RWPE2 (cell line): ENCODE results near the gene RIMKLB.
"Not testable (repeated sequence)": the region's sequence is repeated elsewhere in the genome, so short reads cannot be mapped to it uniquely, and the experiment has no call there.

Experiments
- ATAC-seq: fragments of 200-7000 bp; cut with Tn5 transposase; 3 replicates; pipeline ENCODE4 v1.9.1; 2021; ENCODE audit warnings: low read depth
- DNase-seq: peaks from one replicate; pipeline ENCODE4 v3.0.0-alpha.2; 2020; ENCODE audit warnings: low spot score
- H3K27ac ChIP-seq: fragments of 450-650 bp; 2 replicates; pipeline ENCODE4 v1.5.1; 2017; ENCODE audit warnings: mild to moderate bottlenecking; ENCODE audit not compliant: poor library complexity, severe bottlenecking
- H3K27me3 ChIP-seq: fragments of 250-450 bp; sonication (Bioruptor Pico); 2 replicates; pipeline ENCODE4 v1.5.1; 2021; ENCODE audit warnings: mild to moderate bottlenecking, moderate library complexity; ENCODE audit not compliant: insufficient read depth, poor library complexity, severe bottlenecking
- H3K36me3 ChIP-seq: fragments of 250-450 bp; sonication (Bioruptor Pico); 2 replicates; pipeline ENCODE4 v1.5.1; 2020; ENCODE audit warnings: low read depth, mild to moderate bottlenecking, moderate library complexity
- H3K4me1 ChIP-seq: fragments of 250-450 bp; sonication (Bioruptor Pico); 2 replicates; pipeline ENCODE4 v1.5.1; 2021; ENCODE audit warnings: mild to moderate bottlenecking, moderate library complexity; ENCODE audit not compliant: insufficient read depth, poor library complexity, severe bottlenecking
- H3K4me3 ChIP-seq: fragments of 250-450 bp; sonication (Bioruptor Pico); 2 replicates; pipeline ENCODE4 v1.5.1; 2021; ENCODE audit warnings: mild to moderate bottlenecking, moderate library complexity; ENCODE audit not compliant: severe bottlenecking
- H3K9me3 ChIP-seq: fragments of 250-450 bp; sonication (Bioruptor Pico); 2 replicates; pipeline ENCODE4 v1.5.1; 2021; ENCODE audit warnings: mild to moderate bottlenecking, moderate library complexity; ENCODE audit not compliant: severe bottlenecking
- TF ChIP-seq, protein P1 (sequence below): fragments of 450-650 bp; IDR thresholded peaks from one replicate; pipeline ENCODE4 v1.5.1; 2017; ENCODE audit warnings: mild to moderate bottlenecking, moderate library complexity; ENCODE audit not compliant: poor library complexity, severe bottlenecking

Gene RIMKLB

DNA sequence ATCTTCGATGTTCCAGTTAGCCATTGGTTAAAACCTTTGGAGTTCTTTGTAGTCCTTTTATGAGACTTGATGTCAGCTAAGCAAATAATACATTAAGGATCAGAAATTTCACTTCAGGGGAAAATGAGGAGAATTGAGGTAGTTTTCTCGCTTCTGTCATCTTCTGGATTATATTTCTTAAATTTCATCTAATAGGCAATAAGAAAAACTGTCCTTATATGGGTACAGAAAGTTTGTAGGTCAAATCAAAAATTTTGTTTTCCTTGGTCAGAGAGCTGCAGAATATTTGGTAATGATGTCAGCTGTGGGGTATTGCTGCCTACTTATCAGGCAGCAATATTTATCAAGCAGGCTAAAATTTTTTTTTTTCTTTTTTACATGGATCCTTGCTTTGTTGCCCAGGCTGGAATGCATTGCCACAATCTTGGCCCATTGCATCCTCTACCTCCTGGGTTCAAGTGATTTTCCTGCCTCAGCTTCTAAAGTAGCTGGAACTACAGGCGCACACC lies 37.1 kb downstream of the RIMKLB start:
- no peak for ATAC-seq
- no peak for DNase-seq
- Histone ChIP-seq H3K36me3 (no peaks in the 10 kb centered on the region), H3K27me3 (no peaks in the 10 kb centered on the region), H3K4me3 (no peak overlapping the region), H3K9me3 (no peaks in the 10 kb centered on the region), H3K4me1 (no peaks in the 10 kb centered on the region), H3K27ac (no peak overlapping the region)
- TF ChIP-seq, protein P1, sequence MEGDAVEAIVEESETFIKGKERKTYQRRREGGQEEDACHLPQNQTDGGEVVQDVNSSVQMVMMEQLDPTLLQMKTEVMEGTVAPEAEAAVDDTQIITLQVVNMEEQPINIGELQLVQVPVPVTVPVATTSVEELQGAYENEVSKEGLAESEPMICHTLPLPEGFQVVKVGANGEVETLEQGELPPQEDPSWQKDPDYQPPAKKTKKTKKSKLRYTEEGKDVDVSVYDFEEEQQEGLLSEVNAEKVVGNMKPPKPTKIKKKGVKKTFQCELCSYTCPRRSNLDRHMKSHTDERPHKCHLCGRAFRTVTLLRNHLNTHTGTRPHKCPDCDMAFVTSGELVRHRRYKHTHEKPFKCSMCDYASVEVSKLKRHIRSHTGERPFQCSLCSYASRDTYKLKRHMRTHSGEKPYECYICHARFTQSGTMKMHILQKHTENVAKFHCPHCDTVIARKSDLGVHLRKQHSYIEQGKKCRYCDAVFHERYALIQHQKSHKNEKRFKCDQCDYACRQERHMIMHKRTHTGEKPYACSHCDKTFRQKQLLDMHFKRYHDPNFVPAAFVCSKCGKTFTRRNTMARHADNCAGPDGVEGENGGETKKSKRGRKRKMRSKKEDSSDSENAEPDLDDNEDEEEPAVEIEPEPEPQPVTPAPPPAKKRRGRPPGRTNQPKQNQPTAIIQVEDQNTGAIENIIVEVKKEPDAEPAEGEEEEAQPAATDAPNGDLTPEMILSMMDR, result no peak

DNA sequence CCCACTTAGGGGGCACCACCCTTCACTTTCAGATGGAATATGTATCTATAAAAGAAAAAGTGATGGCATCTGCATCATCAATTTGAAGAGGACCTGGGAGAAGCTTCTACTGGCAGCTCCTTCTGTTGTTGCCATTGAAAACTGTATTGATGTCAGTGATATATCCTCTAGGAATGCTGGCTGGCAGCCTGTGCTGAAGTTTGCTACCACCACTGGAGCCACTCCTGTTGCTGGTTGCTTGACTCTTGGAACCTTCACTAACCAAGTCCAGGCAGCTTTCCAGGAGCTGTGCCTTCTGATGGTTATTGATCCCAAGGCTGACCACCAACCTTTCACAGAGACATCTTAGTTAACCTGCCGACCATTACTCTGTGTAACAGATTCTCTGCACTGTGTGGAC lies 44.7 kb downstream of the RIMKLB start:
- H3K9me3 ChIP-seq, result no peaks in the 10 kb centered on the region
- H3K27ac ChIP-seq, result no peak overlapping the region
- H3K4me3 ChIP-seq, result no peak overlapping the region
- no peaks in the 10 kb centered on the region for H3K4me1 ChIP-seq
- TF ChIP-seq, protein P1, result no peak
- no peaks in the 10 kb centered on the region for H3K27me3 ChIP-seq
- DNase-seq (no peak), ATAC-seq (peak; percentile 62; the same call in 2 of the 3 replicates)
- H3K36me3 ChIP-seq, result no peaks in the 10 kb centered on the region

DNA sequence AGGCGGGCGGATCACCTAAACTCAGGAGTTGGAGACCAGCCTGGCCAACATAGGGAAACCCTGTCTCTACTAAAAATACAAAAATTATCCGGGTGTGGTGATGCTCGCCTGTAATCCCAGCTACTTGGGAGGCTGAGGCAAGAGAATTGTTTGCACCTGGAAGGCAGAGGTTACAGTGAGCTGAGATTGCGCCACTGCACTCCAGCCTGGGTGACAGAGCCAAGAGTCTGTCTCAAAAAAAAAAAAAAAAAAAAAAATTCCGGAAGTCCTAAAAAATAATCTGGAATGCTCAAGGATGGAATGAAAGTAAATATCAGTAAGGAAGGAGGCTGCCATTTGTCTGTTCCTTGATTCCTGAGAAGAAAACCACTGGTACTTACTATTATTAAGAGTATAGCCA lies 45.3 kb downstream of the RIMKLB start:
- H3K36me3 ChIP-seq, result not testable (repeated sequence)

DNA sequence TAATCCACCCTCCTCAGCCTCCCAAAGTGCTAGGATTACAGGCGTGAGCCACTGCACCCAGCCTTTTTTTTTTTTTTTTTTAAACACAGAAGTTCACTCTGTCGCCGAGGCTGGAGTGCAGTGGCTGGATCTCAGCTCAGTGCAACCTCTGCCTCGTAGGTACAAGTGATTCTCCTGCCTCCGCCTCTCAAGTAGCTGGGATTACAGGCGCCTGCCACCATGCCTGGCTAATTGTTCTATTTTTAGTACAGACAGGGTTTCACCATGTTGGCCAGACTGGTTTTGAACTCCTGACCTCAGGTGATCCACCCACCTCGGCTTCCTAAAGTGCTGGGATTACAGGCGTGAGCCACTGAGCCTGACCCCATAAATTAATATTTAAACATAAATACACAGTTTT lies 47.8 kb downstream of the RIMKLB start:
- H3K27ac ChIP-seq, H3K4me1 ChIP-seq, H3K4me3 ChIP-seq, H3K9me3 ChIP-seq, H3K36me3 ChIP-seq, DNase-seq, H3K27me3 ChIP-seq, ATAC-seq: not testable (repeated sequence)

More for the DNA sequence above, 45.3 kb downstream of the RIMKLB start:
- H3K9me3 ChIP-seq, ATAC-seq, DNase-seq, H3K27ac ChIP-seq, H3K27me3 ChIP-seq, H3K4me3 ChIP-seq, H3K4me1 ChIP-seq: not testable (repeated sequence)

DNA sequence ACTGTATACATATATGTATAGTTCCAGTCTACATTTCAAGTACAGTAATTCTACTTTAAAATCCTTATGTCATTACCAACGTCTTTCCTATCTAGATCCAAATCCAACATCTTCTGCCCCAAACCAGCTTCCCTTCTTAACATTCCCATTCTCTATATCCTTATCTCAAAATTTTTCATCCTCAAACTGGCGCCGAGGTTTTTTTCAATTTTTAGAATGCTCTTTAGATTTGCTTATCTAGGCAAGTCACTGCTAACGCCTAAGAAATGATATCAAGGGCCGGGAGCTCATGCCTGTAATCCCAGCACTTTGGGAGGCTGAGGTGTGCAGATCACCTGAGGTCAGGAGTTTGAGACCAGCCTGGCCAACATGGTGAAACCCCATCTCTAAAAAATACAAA lies 48.3 kb downstream of the RIMKLB start:
- H3K27me3 ChIP-seq, result no peaks in the 10 kb centered on the region
- DNase-seq (no peak), ATAC-seq (no peak)
- no peak overlapping the region for H3K4me3 ChIP-seq
- H3K4me1 ChIP-seq, result no peaks in the 10 kb centered on the region
- peaks cover 9% of the 10 kb centered on the region; the same call in 1 of the 2 replicates for H3K36me3 ChIP-seq
- TF ChIP-seq, protein P1, result no peak
- H3K27ac ChIP-seq, result no peak overlapping the region
- H3K9me3 ChIP-seq, result no peaks in the 10 kb centered on the region

DNA sequence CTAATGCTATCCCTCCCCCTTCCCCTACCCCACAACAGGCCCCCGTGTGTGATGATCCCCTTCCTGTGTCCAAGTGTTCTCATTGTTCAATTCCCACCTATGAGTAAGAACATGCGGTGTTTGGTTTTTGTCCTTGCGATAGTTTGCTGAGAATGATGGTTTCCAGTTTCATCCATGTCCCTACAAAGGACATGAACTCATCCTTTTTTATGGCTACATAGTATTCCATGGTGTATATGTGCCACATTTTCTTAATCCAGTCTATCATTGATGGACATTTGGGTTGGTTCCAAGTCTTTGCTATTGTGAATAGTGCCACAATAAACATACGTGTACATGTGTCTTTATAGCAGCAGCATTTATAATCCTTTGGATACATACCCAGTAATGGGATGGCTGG lies 62.3 kb downstream of the RIMKLB start:
- not testable (repeated sequence) for H3K9me3 ChIP-seq, DNase-seq, H3K27me3 ChIP-seq, H3K4me1 ChIP-seq, H3K36me3 ChIP-seq, H3K27ac ChIP-seq, H3K4me3 ChIP-seq, ATAC-seq

DNA sequence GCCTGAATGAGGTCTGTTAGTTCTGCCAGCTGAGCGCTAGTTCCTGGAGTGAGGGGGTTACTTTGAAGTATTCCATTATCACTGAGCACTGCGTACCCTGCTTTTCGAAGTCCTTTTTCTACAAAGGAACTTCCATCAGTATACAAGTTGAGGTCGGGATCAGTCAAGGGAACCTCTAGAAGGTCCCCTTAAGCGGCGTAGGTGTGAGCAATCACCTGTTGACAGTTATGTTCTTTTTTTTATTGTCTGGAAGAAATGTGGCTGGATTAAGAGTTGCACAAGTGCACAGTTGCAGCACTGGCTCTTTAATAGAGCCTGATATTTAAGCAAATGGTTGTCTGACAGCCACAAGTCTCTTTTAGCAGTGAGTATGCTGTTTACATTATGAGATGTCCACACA lies 64.9 kb downstream of the RIMKLB start:
- not testable (repeated sequence) for DNase-seq, H3K9me3 ChIP-seq, H3K27ac ChIP-seq, H3K36me3 ChIP-seq, H3K4me1 ChIP-seq, H3K27me3 ChIP-seq, ATAC-seq, H3K4me3 ChIP-seq

DNA sequence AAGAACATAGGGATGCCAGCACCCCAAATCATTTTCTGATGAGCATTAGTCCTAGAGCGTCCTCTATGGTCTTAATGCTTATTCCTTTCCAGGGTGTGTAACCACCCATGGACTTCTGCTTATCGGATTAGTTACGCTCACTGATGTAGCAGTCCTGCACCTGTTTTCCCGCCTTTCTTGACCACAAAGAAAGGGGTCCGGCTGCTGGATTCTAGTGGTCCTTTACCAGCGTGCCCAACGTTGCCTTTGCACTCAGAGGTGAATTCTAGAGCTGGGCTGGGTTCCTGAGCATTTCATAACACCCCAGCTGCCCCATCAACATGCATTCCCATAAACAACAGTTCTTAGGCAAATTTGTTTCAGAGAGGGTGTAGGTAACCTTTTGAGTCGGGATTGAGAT lies 68.3 kb downstream of the RIMKLB start:
- H3K27me3 ChIP-seq, H3K9me3 ChIP-seq, H3K36me3 ChIP-seq: not testable (repeated sequence)

More for the DNA sequence above, 68.3 kb downstream of the RIMKLB start:
- not testable (repeated sequence) for H3K4me3 ChIP-seq, DNase-seq, H3K27ac ChIP-seq, ATAC-seq, H3K4me1 ChIP-seq
